B cell (primary cell): ENCODE measurements around the gene ZCCHC7. TPM values are rescaled to one million over a fixed set of nuclear protein-coding genes. Genes with fewer than 3 reads are reported as not detected.

Experiments
- ATAC-seq: fragments of 200-7000 bp; cut with Tn5 transposase; one replicate; pipeline ENCODE4 v1.10.0; 2021; ENCODE audit warnings: low read depth, mild to moderate bottlenecking, moderate number of reproducible peaks, moderate library complexity
- CTCF ChIA-PET: fragments of 350-600 bp; sonication (Branson Sonifier 250); formaldehyde crosslinking; loops from one replicate; lab custom pipeline; 2021; ENCODE audit warnings: antibody characterized with exemption, inconsistent platforms; lab: Charles Lee
- POLR2A ChIA-PET: fragments of 350-600 bp; sonication (Branson Sonifier 250); formaldehyde crosslinking; loops from one replicate; lab custom pipeline; 2021; ENCODE audit warnings: antibody characterized with exemption; lab: Charles Lee
- DNase-seq: peaks from one replicate; pipeline ENCODE4 v3.0.0; 2013
- H2AFZ ChIP-seq: 2 replicates; pipeline ENCODE4 v1.6.1; 2012; ENCODE audit warnings: mild to moderate bottlenecking, low read depth, low read length; ENCODE audit not compliant: insufficient read depth, poor library complexity, severe bottlenecking
- H3K27ac ChIP-seq, 2 donors: 1 replicate in 1 of 2; 2 replicates in 1 of 2; pipeline ENCODE4 v1.5.1; 2012 to 2013; ENCODE audit warnings: low read length in 2 of 2, mild to moderate bottlenecking in 2 of 2, moderate library complexity in 1 of 2
- H3K27me3 ChIP-seq, 4 experiments: fragments of 200-600 bp in 1 of 4; sonication (generic) in 1 of 4; replicated peaks in 1 of 4; 1 replicate in 2 of 4; 2 replicates in 2 of 4; pipeline versions ENCODE4 v1.6.1 to v1.7.0; 2013 to 2016; ENCODE audit warnings: low read length in 3 of 4, mild to moderate bottlenecking in 2 of 4, mixed read lengths in 1 of 4, moderate library complexity in 1 of 4; ENCODE audit not compliant: insufficient read depth in 4 of 4, control insufficient read depth in 3 of 4; ENCODE audit errors: control extremely low read depth in 1 of 4
- H3K36me3 ChIP-seq, 2 experiments: replicated peaks in 1 of 2; 1 replicate in 1 of 2; 2 replicates in 1 of 2; pipeline versions ENCODE4 v1.6.1 to v1.7.1; 2013; ENCODE audit warnings: low read length in 1 of 2; ENCODE audit not compliant: insufficient read depth in 2 of 2, control insufficient read depth in 1 of 2; ENCODE audit errors: control extremely low read depth in 1 of 2, extremely low read depth in 1 of 2
- H3K4me1 ChIP-seq, 2 donors: fragments of 200-600 bp in 1 of 2; sonication (generic) in 1 of 2; 1 replicate in 1 of 2; 2 replicates in 1 of 2; pipeline versions ENCODE4 v1.5.1 to v1.6.1; 2013 to 2017; ENCODE audit warnings: low read length in 2 of 2; ENCODE audit not compliant: control insufficient read depth in 2 of 2, insufficient read depth in 2 of 2
- H3K4me2 ChIP-seq: replicated peaks from 2 replicates; pipeline ENCODE3; 2012; ENCODE audit warnings: mild to moderate bottlenecking, low read depth, low read length; ENCODE audit not compliant: poor library complexity, severe bottlenecking
- H3K4me3 ChIP-seq, 5 experiments: fragments of 200-600 bp in 1 of 5; sonication (generic) in 1 of 5; 1 replicate in 3 of 5; 2 replicates in 2 of 5; pipeline versions ENCODE4 v1.5.1 to v1.7.0; 2011 to 2016; ENCODE audit warnings: low read length in 4 of 5, mild to moderate bottlenecking in 4 of 5, low read depth in 2 of 5, control low read depth in 1 of 5, moderate library complexity in 1 of 5; ENCODE audit not compliant: insufficient read depth in 1 of 5; ENCODE audit errors: control extremely low read depth in 1 of 5, extremely low read depth in 1 of 5
- H3K79me2 ChIP-seq: fragments of 200-600 bp; sonication (generic); one replicate; pipeline ENCODE4 v1.6.0; 2016; ENCODE audit warnings: low read length; ENCODE audit not compliant: control insufficient read depth, insufficient read depth
- H3K9ac ChIP-seq: fragments of 200-600 bp; sonication (generic); 2 replicates; pipeline ENCODE4 v1.6.1; 2017; ENCODE audit warnings: mild to moderate bottlenecking, low read length, moderate library complexity
- H3K9me3 ChIP-seq, 3 donors: one replicate each; pipeline versions ENCODE4 v1.6.1 to v1.7.1; 2013; ENCODE audit warnings: low read length in 2 of 3; ENCODE audit not compliant: control insufficient read depth in 2 of 3, insufficient read depth in 1 of 3; ENCODE audit errors: control extremely low read depth in 1 of 3
- H4K20me1 ChIP-seq: 2 replicates; pipeline ENCODE4 v1.6.0; 2012; ENCODE audit warnings: mild to moderate bottlenecking, low read length; ENCODE audit not compliant: insufficient read depth, control insufficient read depth, poor library complexity, severe bottlenecking
- H3K27ac Mint-ChIP-seq: one replicate; pipeline ENCODE4 v1.8.0; 2021; ENCODE audit warnings: mixed read lengths
- H3K27me3 Mint-ChIP-seq: one replicate; pipeline ENCODE4 v1.8.0; 2021; ENCODE audit warnings: mixed read lengths
- H3K4me1 Mint-ChIP-seq: one replicate; pipeline ENCODE4 v1.8.0; 2021; ENCODE audit warnings: mixed read lengths
- H3K4me3 Mint-ChIP-seq: one replicate; pipeline ENCODE4 v1.8.0; 2021; ENCODE audit warnings: mixed read lengths
- H3K9me3 Mint-ChIP-seq: one replicate; pipeline ENCODE4 v1.8.0; 2022; ENCODE audit warnings: mixed read lengths; ENCODE audit not compliant: insufficient read depth
- EZH2 ChIP-seq: IDR thresholded peaks from 2 replicates; pipeline ENCODE4 v1.6.1; 2012; ENCODE audit warnings: borderline replicate concordance, low read depth, mild to moderate bottlenecking, moderate library complexity, low read length; ENCODE audit not compliant: insufficient read depth, poor library complexity, severe bottlenecking
- WGBS: methylation state at CpG from one replicate; pipeline ENCODE4 v1.1.5; 2013; ENCODE audit warnings: missing lambda C conversion rate; ENCODE audit not compliant: insufficient coverage; 5-methylcytosine and 5-hydroxymethylcytosine counted together
- intact Hi-C: fragments of 100-400 bp; cut with micrococcal nuclease; formaldehyde crosslinking; loops from one replicate; pipeline ENCODE4 v1.10.0; 2022
- polyA plus RNA-seq: library from polyadenylated mRNA; depleted of rRNA; stranded (reverse); fragments of >200 nt; gene quantifications from 2 replicates; pipeline ENCODE4 v1.2.3, GENCODE V29; 2012
- total RNA-seq, 2 donors: library from RNA; stranded (reverse); fragments of 120-200 nt in 1 of 2; gene quantifications; 1 replicate in 1 of 2; 2 replicates in 1 of 2; pipeline versions ENCODE4 v1.2.3 to v1.2.4, GENCODE V29; 2013 to 2022
- TF ChIP-seq, protein P1 (sequence below): fragments of 200-600 bp; IDR thresholded peaks from one replicate; pipeline ENCODE4 v1.8.0; 2022; ENCODE audit warnings: antibody characterized with exemption, mild to moderate bottlenecking

ZCCHC7 gene
- total and polyA plus RNA-seq, 2 donors (not counting 1 experiment from before 2014, with no cell fraction given) = 56.3 to 83.5 TPM

DNA sequence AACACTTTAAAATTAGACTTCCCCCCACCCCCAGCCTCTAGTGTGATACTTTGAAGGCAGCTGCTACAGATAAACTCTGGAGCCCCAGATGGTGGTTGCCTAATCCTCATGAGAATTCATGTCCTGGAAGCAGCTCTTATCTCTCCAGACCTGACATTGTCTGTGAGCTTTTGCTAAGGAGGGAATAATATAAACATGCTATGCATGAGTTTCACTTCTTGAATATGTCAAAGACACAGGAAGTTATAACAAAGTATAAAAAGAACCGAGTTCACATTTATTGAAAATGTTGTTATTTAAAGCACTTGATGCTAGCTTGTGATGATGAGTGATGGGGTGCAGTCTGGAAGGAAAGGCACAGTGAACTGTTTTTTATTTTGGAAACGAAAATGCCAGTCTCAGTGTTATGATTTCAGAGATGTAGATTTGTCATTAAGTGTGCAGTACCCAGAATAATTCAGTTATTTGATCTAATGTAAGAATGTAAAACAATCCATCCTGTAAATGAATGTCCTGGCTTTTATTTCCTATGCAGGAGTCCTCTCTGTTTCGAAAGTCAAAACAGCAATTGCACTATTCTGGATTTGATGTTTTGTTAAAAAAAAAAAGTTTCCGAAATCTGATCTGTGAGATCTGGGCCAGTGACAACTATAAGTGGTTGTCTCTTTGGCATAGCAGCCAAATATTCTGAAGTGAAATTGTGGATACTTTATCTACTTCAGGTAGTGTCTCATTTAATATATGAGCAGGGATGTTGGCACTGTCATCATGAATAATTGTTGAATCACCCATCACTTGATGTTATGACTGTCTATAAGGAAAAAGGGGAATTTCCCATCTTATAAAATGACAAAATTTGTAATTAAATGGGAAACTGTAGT lies 77.0 kb downstream of the ZCCHC7 start:
- POLR2A ChIA-PET = interaction anchor here (0.6 to 1.4 kb wide), 6 partner anchors 8 to 193 kb away, joined by 3 to 9 read pairs (median 5); partner anchors contain the start of gene ZCCHC7
- Histone ChIP-seq H2AFZ (no peak overlapping the region), H3K79me2 (peaks cover 78% of the 10 kb centered on the region), H4K20me1 (no peaks in the 10 kb centered on the region), H3K27me3 (no peaks in the 10 kb centered on the region), H3K4me2 (peak overlapping the region; percentile 53), H3K9me3 (peaks cover 0 to 9% (median 0%) of the 10 kb centered on the region in 3 donors), H3K4me1 (peaks cover 83 to 91% of the 10 kb centered on the region in 2 donors), H3K27ac (peak overlapping the region; percentile 81 to 87), H3K4me3 (peak overlapping the region in 3 of 5 experiments; percentile 13 to 35 (median 21)), H3K36me3 (peaks cover 3 to 8% of the 10 kb centered on the region in 2 experiments), H3K9ac (peak overlapping the region; percentile 16)
- peak; percentile 79 for ATAC-seq
- intact Hi-C loops = loop anchor here (1.0 to 5.0 kb wide), 9 partner anchors 10 to 210 kb away; partner anchors contain the start of genes PAX5 and ZCCHC7
- Mint-ChIP-seq H3K4me1 (peaks cover 82% of the 10 kb centered on the region), H3K9me3 (peaks cover 2% of the 10 kb centered on the region), H3K4me3 (peak overlapping the region; percentile 76), H3K27ac (peak overlapping the region; percentile 87), H3K27me3 (no peaks in the 10 kb centered on the region)
- 10% methylated on average over 2 of the region's 4 CpGs for WGBS
- TF ChIP-seq, protein P1, sequence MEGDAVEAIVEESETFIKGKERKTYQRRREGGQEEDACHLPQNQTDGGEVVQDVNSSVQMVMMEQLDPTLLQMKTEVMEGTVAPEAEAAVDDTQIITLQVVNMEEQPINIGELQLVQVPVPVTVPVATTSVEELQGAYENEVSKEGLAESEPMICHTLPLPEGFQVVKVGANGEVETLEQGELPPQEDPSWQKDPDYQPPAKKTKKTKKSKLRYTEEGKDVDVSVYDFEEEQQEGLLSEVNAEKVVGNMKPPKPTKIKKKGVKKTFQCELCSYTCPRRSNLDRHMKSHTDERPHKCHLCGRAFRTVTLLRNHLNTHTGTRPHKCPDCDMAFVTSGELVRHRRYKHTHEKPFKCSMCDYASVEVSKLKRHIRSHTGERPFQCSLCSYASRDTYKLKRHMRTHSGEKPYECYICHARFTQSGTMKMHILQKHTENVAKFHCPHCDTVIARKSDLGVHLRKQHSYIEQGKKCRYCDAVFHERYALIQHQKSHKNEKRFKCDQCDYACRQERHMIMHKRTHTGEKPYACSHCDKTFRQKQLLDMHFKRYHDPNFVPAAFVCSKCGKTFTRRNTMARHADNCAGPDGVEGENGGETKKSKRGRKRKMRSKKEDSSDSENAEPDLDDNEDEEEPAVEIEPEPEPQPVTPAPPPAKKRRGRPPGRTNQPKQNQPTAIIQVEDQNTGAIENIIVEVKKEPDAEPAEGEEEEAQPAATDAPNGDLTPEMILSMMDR = no peak
- TF ChIP-seq EZH2 = no peak
- CTCF ChIA-PET = interaction anchor here (0.6 to 1.9 kb wide), 10 partner anchors 12 to 139 kb away, joined by 3 to 6 read pairs (median 4); partner anchors contain the start of gene ZCCHC7
- peak; percentile 83 for DNase-seq
